IPS-15b (cell line): ENCODE data around the gene RPRD1B.

Source experiments
- H3K27me3 ChIP-seq: one replicate; pipeline ENCODE4 v1.6.1; 2013; ENCODE audit warnings: low read length; ENCODE audit not compliant: control insufficient read depth, insufficient read depth
- H3K36me3 ChIP-seq: one replicate; pipeline ENCODE4 v1.6.1; 2013; ENCODE audit warnings: low read length; ENCODE audit not compliant: control insufficient read depth, insufficient read depth
- H3K4me1 ChIP-seq: one replicate; pipeline ENCODE4 v1.6.1; 2013; ENCODE audit warnings: mild to moderate bottlenecking, low read length; ENCODE audit not compliant: control insufficient read depth, insufficient read depth
- H3K4me3 ChIP-seq: one replicate; pipeline ENCODE4 v1.5.1; 2013; ENCODE audit warnings: low read depth, low read length
- H3K9ac ChIP-seq: one replicate; pipeline ENCODE4 v1.6.1; 2013; ENCODE audit warnings: low read depth, mild to moderate bottlenecking, low read length
- H3K9me3 ChIP-seq: one replicate; pipeline ENCODE4 v1.6.1; 2013; ENCODE audit warnings: mild to moderate bottlenecking, low read length; ENCODE audit not compliant: control insufficient read depth, insufficient read depth

RPRD1B gene

GRCh38 chr20:38029453-38029852 is 4.1 kb upstream of the RPRD1B start:
- Histone ChIP-seq H3K9me3 (no peaks in the 10 kb centered on the region), H3K9ac (no peak overlapping the region), H3K27me3 (no peaks in the 10 kb centered on the region), H3K4me1 (peaks cover 7% of the 10 kb centered on the region), H3K36me3 (no peaks in the 10 kb centered on the region), H3K4me3 (no peak overlapping the region)

GRCh38 chr20:38031957-38032356 is 1.6 kb upstream of the RPRD1B start:
- H3K4me3 ChIP-seq, result peak overlapping the region; percentile 66
- H3K9ac ChIP-seq, result no peak overlapping the region
- H3K36me3 ChIP-seq, result no peaks in the 10 kb centered on the region
- H3K4me1 ChIP-seq, result peaks cover 10% of the 10 kb centered on the region
- H3K27me3 ChIP-seq, result no peaks in the 10 kb centered on the region
- no peaks in the 10 kb centered on the region for H3K9me3 ChIP-seq

GRCh38 chr20:38032585-38033329 is 789 bp upstream of the RPRD1B start:
- Histone ChIP-seq H3K4me3 (peak overlapping the region; percentile 66), H3K36me3 (no peaks in the 10 kb centered on the region), H3K9me3 (no peaks in the 10 kb centered on the region), H3K27me3 (no peaks in the 10 kb centered on the region), H3K9ac (peak overlapping the region; percentile 96), H3K4me1 (peaks cover 10% of the 10 kb centered on the region)

- Histone ChIP-seq H3K9ac (peak overlapping the region; percentile 96), H3K9me3 (no peaks in the 10 kb centered on the region), H3K36me3 (no peaks in the 10 kb centered on the region), H3K4me3 (peak overlapping the region; percentile 66), H3K27me3 (no peaks in the 10 kb centered on the region), H3K4me1 (peaks cover 10% of the 10 kb centered on the region)
Observed at GRCh38 chr20:38034108-38034649, 633 bp downstream of the RPRD1B start.

- H3K4me1 ChIP-seq, result peaks cover 10% of the 10 kb centered on the region
- H3K4me3 ChIP-seq, result peak overlapping the region; percentile 66
- no peaks in the 10 kb centered on the region for H3K36me3 ChIP-seq
- no peaks in the 10 kb centered on the region for H3K27me3 ChIP-seq
- H3K9me3 ChIP-seq, result no peaks in the 10 kb centered on the region
- H3K9ac ChIP-seq, result no peak overlapping the region
Observed at GRCh38 chr20:38034961-38035360, 1.4 kb downstream of the RPRD1B start.

GRCh38 chr20:38036366-38036765 is 2.8 kb downstream of the RPRD1B start:
- Histone ChIP-seq H3K36me3 (no peaks in the 10 kb centered on the region), H3K4me1 (peaks cover 10% of the 10 kb centered on the region), H3K4me3 (no peak overlapping the region)

GRCh38 chr20:38040276-38040675 is 6.7 kb downstream of the RPRD1B start:
- H3K36me3 ChIP-seq, result no peaks in the 10 kb centered on the region
- no peaks in the 10 kb centered on the region for H3K9me3 ChIP-seq
- H3K4me3 ChIP-seq, result no peak overlapping the region
- H3K9ac ChIP-seq, result no peak overlapping the region
- no peaks in the 10 kb centered on the region for H3K4me1 ChIP-seq
- H3K27me3 ChIP-seq, result no peaks in the 10 kb centered on the region

More at GRCh38 chr20:38036366-38036765, 2.8 kb downstream of the RPRD1B start:
- no peaks in the 10 kb centered on the region for H3K27me3 ChIP-seq
- H3K9ac ChIP-seq, result no peak overlapping the region
- no peaks in the 10 kb centered on the region for H3K9me3 ChIP-seq

- Histone ChIP-seq H3K4me1 (peaks cover 14% of the 10 kb centered on the region), H3K4me3 (no peak overlapping the region), H3K27me3 (no peaks in the 10 kb centered on the region), H3K9me3 (no peaks in the 10 kb centered on the region), H3K36me3 (no peaks in the 10 kb centered on the region), H3K9ac (no peak overlapping the region)
Observed at GRCh38 chr20:38043512-38044300, 10.2 kb downstream of the RPRD1B start.

GRCh38 chr20:38044685-38045084 is 11.1 kb downstream of the RPRD1B start:
- H3K9me3 ChIP-seq, result no peaks in the 10 kb centered on the region
- H3K27me3 ChIP-seq, result no peaks in the 10 kb centered on the region
- no peak overlapping the region for H3K9ac ChIP-seq
- no peaks in the 10 kb centered on the region for H3K36me3 ChIP-seq
- peaks cover 14% of the 10 kb centered on the region for H3K4me1 ChIP-seq
- H3K4me3 ChIP-seq, result no peak overlapping the region

GRCh38 chr20:38046572-38046971 is 13.0 kb downstream of the RPRD1B start:
- no peak overlapping the region for H3K4me3 ChIP-seq
- no peaks in the 10 kb centered on the region for H3K27me3 ChIP-seq
- peaks cover 14% of the 10 kb centered on the region for H3K4me1 ChIP-seq
- no peaks in the 10 kb centered on the region for H3K36me3 ChIP-seq
- H3K9ac ChIP-seq, result no peak overlapping the region
- no peaks in the 10 kb centered on the region for H3K9me3 ChIP-seq

GRCh38 chr20:38049800-38050199 is 16.3 kb downstream of the RPRD1B start:
- Histone ChIP-seq H3K4me3 (no peak overlapping the region), H3K36me3 (no peaks in the 10 kb centered on the region)

GRCh38 chr20:38050686-38051085 is 17.1 kb downstream of the RPRD1B start:
- no peak overlapping the region for H3K9ac ChIP-seq
- H3K36me3 ChIP-seq, result no peaks in the 10 kb centered on the region
- H3K27me3 ChIP-seq, result no peaks in the 10 kb centered on the region
- H3K4me1 ChIP-seq, result peaks cover 12% of the 10 kb centered on the region
- no peaks in the 10 kb centered on the region for H3K9me3 ChIP-seq
- H3K4me3 ChIP-seq, result no peak overlapping the region

More at GRCh38 chr20:38049800-38050199, 16.3 kb downstream of the RPRD1B start:
- no peak overlapping the region for H3K9ac ChIP-seq
- no peaks in the 10 kb centered on the region for H3K9me3 ChIP-seq
- no peaks in the 10 kb centered on the region for H3K27me3 ChIP-seq
- peaks cover 14% of the 10 kb centered on the region for H3K4me1 ChIP-seq
